Osteoblast (primary cell): ENCODE data around the gene ITPRIPL2. TPM values are rescaled to one million over a fixed set of nuclear protein-coding genes. Genes with fewer than 3 reads are reported as not detected.

Experiments used
- DNase-seq: peaks from one replicate; pipeline ENCODE4 v3.0.0; 2011; ENCODE audit warnings: low spot score, mixed read lengths; ENCODE audit not compliant: insufficient read length; ENCODE audit errors: missing footprints
- H2AFZ ChIP-seq: 2 replicates; pipeline ENCODE4 v1.6.0; 2011; ENCODE audit warnings: mild to moderate bottlenecking, low read length
- H3K27ac ChIP-seq: 2 replicates; pipeline ENCODE4 v1.5.1; 2011; ENCODE audit warnings: mild to moderate bottlenecking, low read depth, low read length, moderate library complexity
- H3K27me3 ChIP-seq: 2 replicates; pipeline ENCODE4 v1.6.0; 2012; ENCODE audit warnings: mild to moderate bottlenecking, control low read depth, inconsistent platforms, low read length, moderate library complexity; ENCODE audit not compliant: insufficient read depth
- H3K36me3 ChIP-seq: 2 replicates; pipeline ENCODE4 v1.5.1; 2011; ENCODE audit warnings: mild to moderate bottlenecking, low read length, control low read depth, moderate library complexity; ENCODE audit not compliant: insufficient read depth
- H3K4me1 ChIP-seq: 2 replicates; pipeline ENCODE4 v1.5.1; 2011; ENCODE audit warnings: mild to moderate bottlenecking, low read length, control low read depth, moderate library complexity; ENCODE audit not compliant: insufficient read depth
- H3K4me2 ChIP-seq: 2 replicates; pipeline ENCODE4 v1.6.0; 2011; ENCODE audit warnings: mild to moderate bottlenecking, low read length; ENCODE audit not compliant: insufficient read depth
- H3K4me3 ChIP-seq: fragments of 200-600 bp; sonication (generic); 3 replicates; pipeline ENCODE4 v1.5.1; 2012; ENCODE audit warnings: mild to moderate bottlenecking, low read length, inconsistent platforms; ENCODE audit not compliant: insufficient read depth
- H3K79me2 ChIP-seq: 2 replicates; pipeline ENCODE4 v1.6.0; 2012; ENCODE audit warnings: mild to moderate bottlenecking, low read length, control low read depth, inconsistent platforms; ENCODE audit not compliant: insufficient read depth
- H3K9me3 ChIP-seq: 2 replicates; pipeline ENCODE4 v1.5.1; 2011; ENCODE audit warnings: low read depth, low read length, control low read depth
- H4K20me1 ChIP-seq: 2 replicates; pipeline ENCODE4 v1.6.0; 2012; ENCODE audit warnings: mild to moderate bottlenecking, low read length, control low read depth; ENCODE audit not compliant: insufficient read depth
- total RNA-seq: library from RNA; depleted of rRNA; stranded (reverse); fragments of >200 nt; gene quantifications from 2 replicates; pipeline ENCODE4 v1.2.3, GENCODE V29; 2012
- TF ChIP-seq, protein P1 (sequence below): IDR thresholded peaks from 2 replicates; pipeline ENCODE4 v1.5.1; 2011; ENCODE audit warnings: mild to moderate bottlenecking, low read depth, low read length, moderate library complexity; ENCODE audit errors: extremely low read depth

ITPRIPL2 gene
- total RNA-seq, 1 donor: 59.4 TPM

DNA sequence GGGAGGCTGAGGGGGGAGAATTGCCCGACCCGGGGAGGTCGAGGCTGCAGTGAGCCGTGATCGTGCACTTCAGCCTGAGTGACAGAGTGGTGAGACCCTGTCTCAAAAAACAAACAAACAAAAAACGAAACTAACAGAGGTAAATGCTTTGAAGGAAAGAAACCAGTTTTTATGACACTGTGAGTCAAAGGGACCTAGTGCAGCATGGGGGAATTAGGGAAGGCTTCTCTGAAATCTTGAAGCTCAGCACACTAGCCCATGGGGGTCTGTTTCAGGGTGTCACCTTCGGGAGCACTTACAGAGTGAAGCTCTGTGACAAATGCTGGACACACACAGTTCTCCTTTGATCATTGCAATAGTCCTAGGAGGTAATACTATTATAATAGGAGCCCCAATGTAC, 16.6 kb downstream of the ITPRIPL2 start:
- H4K20me1 ChIP-seq: no peaks in the 10 kb centered on the region

DNA sequence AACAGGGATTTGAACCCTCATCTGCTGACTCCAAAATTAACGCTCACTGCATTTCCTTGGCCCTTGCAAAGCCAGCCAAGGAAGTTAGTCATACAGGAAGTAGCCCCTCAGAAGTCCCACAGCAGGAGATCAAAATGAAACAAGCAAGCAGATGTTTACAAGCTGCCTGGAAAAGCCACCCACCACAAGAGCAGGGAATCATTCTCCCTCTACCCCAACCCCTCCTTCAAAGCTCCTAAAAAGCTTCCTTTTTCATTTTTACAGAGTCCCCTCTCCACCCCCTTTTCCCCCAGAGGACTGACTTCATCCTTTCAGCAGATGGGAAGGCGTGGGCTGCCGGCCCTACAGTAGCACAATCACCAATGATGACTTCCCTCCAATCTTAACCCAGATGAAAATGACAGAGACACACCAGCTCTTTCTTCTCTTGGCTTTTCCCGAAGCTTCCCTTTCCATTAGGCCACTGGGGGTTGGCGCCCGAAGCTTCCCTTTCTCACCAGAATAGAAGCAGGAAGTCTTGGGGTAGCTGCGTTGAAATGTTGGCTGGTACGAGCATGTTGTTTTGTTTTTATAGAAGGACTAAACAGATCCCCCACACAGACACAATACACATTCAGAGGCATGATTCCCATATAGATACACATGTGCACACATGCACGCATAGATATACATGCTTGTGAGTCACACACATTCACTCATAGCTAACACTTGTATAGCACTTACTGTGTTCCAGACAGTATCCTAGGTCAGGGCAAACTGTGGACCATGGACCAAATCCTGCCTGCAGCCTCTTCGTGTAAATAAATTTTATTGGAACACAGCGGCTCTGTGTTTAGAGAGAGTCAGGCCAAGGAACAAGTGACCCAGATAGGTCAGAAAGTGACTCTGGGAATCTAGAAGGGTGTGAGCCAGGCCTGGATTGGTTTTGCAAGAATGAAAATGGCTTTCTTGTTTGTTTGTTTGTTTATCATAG, 17.4 kb downstream of the ITPRIPL2 start:
- TF ChIP-seq, protein P1, sequence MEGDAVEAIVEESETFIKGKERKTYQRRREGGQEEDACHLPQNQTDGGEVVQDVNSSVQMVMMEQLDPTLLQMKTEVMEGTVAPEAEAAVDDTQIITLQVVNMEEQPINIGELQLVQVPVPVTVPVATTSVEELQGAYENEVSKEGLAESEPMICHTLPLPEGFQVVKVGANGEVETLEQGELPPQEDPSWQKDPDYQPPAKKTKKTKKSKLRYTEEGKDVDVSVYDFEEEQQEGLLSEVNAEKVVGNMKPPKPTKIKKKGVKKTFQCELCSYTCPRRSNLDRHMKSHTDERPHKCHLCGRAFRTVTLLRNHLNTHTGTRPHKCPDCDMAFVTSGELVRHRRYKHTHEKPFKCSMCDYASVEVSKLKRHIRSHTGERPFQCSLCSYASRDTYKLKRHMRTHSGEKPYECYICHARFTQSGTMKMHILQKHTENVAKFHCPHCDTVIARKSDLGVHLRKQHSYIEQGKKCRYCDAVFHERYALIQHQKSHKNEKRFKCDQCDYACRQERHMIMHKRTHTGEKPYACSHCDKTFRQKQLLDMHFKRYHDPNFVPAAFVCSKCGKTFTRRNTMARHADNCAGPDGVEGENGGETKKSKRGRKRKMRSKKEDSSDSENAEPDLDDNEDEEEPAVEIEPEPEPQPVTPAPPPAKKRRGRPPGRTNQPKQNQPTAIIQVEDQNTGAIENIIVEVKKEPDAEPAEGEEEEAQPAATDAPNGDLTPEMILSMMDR: no peak
- no peaks in the 10 kb centered on the region for H3K27me3 ChIP-seq
- H2AFZ ChIP-seq: peak overlapping the region; percentile 89
- no peaks in the 10 kb centered on the region for H4K20me1 ChIP-seq
- peaks cover 22% of the 10 kb centered on the region for H3K4me1 ChIP-seq
- H3K27ac ChIP-seq: peak overlapping the region; percentile 80
- peak overlapping the region; percentile 80 for H3K4me2 ChIP-seq
- no peaks in the 10 kb centered on the region for H3K79me2 ChIP-seq
- no peaks in the 10 kb centered on the region for H3K9me3 ChIP-seq
- peak overlapping the region; percentile 60 for H3K4me3 ChIP-seq
- DNase-seq: peak; percentile 65
- no peaks in the 10 kb centered on the region for H3K36me3 ChIP-seq

More for the DNA sequence above, 16.6 kb downstream of the ITPRIPL2 start:
- H3K27me3 ChIP-seq: no peaks in the 10 kb centered on the region
- H3K79me2 ChIP-seq: no peaks in the 10 kb centered on the region
- peak overlapping the region; percentile 80 for H3K4me2 ChIP-seq
- peak overlapping the region; percentile 89 for H2AFZ ChIP-seq
- H3K4me3 ChIP-seq: peak overlapping the region; percentile 60
- H3K9me3 ChIP-seq: no peaks in the 10 kb centered on the region
- no peak for DNase-seq
- no peaks in the 10 kb centered on the region for H3K36me3 ChIP-seq
- H3K27ac ChIP-seq: peak overlapping the region; percentile 80
- peaks cover 19% of the 10 kb centered on the region for H3K4me1 ChIP-seq
- TF ChIP-seq, protein P1: no peak

DNA sequence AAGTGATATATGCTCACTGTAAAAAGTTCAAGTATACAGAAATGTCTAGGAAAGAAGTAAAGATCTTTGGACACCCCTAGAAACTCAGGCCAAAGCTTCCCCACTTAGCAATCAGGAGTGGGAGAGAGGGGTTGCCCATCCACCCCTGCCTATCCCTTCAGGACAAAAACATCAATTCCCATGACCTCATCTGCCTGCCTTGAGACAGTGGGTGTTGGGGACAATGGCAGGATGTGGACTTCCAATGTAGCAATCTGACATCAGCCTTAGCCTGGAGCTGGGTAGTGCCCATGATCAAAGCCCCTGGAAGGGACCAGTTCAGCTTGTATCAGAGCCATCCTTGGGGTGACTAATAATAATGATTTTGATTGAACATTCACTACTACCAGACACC, 18.1 kb downstream of the ITPRIPL2 start:
- DNase-seq: peak; percentile 58
- Histone ChIP-seq H3K79me2 (no peaks in the 10 kb centered on the region), H3K27ac (no peak overlapping the region), H3K27me3 (no peaks in the 10 kb centered on the region), H3K4me2 (no peak overlapping the region), H3K4me3 (no peak overlapping the region), H4K20me1 (no peaks in the 10 kb centered on the region), H3K9me3 (no peaks in the 10 kb centered on the region), H3K36me3 (no peaks in the 10 kb centered on the region), H2AFZ (no peak overlapping the region), H3K4me1 (peaks cover 29% of the 10 kb centered on the region)
- TF ChIP-seq, protein P1: no peak

DNA sequence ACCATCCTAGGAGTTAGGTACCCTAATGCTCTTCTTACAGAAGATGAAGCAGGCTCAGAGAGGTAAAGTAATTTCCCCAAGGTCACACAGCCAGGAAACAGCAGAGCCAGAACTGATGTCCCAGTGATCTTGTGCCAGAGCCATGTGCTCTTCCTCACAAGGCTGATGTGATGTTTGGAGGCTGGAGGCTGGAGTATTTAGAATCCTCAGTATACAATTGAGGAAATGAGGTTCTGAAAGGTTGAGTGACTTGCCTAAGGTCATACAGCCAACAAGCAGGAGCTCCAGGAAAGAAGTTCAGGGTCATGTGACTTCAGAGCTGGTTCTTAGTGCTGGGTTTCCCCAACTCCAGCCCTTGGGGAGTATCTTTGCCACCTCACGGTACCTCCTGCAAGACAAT, 18.5 kb downstream of the ITPRIPL2 start:
- Histone ChIP-seq H3K27me3 (no peaks in the 10 kb centered on the region), H3K79me2 (no peaks in the 10 kb centered on the region), H3K4me1 (peaks cover 31% of the 10 kb centered on the region), H3K4me3 (no peak overlapping the region), H2AFZ (no peak overlapping the region), H3K9me3 (no peaks in the 10 kb centered on the region), H3K27ac (no peak overlapping the region), H4K20me1 (no peaks in the 10 kb centered on the region), H3K36me3 (no peaks in the 10 kb centered on the region), H3K4me2 (no peak overlapping the region)
- DNase-seq: no peak
- TF ChIP-seq, protein P1: no peak
